Activated naive CD4-positive, alpha-beta T cell treated with anti-CD3 and anti-CD28 coated beads, Interleukin-2, amount 50 U/mL, for 16 hours (primary cell): Measurements from ENCODE around the gene KCNJ3.

Experiments used
- DNase-seq: peaks from one replicate; pipeline ENCODE4 v3.0.0-alpha.2; 2020

The KCNJ3 gene

GRCh38 chr2:154707994-154708575 is 9.6 kb downstream of the KCNJ3 start:
- DNase-seq, result no peak

- DNase-seq, result no peak
These were observed 10.7 kb downstream of the KCNJ3 start for GRCh38 chr2:154709215-154709614.

DNA sequence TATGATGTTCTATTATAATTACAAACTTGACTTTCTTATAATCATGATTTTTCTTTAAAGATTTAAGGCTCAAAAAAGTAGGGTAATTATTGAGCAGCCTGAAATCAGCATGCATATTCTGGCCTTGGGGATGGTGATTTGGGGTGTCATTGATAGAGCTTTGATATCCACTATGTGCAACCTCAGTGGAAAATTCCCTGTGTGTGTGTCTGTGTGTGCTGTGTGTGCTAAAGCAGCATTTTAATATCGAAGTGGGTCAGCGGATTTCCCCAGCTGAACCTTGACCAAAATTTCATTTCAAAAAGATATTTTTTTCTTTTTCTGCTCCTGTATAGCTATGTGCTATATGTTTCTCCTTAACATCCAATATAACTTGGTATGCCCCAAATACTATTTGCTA is 11.6 kb downstream of the KCNJ3 start:
- no peak for DNase-seq

GRCh38 chr2:154710685-154711084 is 12.2 kb downstream of the KCNJ3 start:
- no peak for DNase-seq

DNA sequence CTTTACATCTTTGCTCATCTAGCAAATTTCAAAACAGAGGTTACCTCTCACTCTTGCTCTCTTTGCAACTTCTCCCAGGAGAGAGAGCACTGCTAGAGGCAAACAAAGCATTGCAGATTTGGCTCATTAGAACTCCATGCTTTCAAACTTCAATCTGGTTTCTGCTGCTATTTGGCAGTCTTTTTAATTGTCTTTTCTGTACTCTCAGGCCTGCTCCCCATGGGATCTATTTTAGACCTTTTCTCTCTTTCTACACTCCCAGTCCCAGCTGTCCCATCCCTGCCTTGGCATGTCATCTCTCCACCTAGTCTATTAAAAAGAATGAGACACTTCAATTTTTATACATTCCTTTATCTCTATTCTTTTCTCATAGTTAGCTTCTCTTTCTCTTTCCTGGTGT is 15.2 kb downstream of the KCNJ3 start:
- no peak for DNase-seq

GRCh38 chr2:154720651-154721050 is 22.2 kb downstream of the KCNJ3 start:
- DNase-seq, result no peak

- DNase-seq, result no peak
These were observed 25.8 kb downstream of the KCNJ3 start for GRCh38 chr2:154724194-154724797.

DNA sequence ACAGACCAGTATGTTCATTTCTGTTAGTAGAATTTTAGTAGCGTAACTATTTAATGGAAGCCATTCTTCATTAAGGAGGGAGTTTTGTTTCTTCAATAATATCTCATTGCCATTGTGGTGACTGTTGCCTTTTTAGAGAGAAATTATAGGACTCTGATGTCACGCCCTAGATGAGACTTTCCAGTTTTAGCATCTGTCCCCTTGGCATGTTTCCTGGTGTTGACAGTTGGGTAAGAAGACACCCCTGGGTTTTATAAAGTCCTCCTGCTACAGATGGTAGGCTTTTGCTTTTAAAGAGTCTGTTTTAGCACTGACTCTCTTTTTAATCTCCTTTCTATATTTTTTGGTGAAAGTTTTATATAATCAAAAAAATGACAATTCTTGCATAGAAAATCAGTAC is 41.9 kb downstream of the KCNJ3 start:
- DNase-seq, result no peak

GRCh38 chr2:154758871-154759270 is 60.4 kb downstream of the KCNJ3 start:
- no peak for DNase-seq

DNA sequence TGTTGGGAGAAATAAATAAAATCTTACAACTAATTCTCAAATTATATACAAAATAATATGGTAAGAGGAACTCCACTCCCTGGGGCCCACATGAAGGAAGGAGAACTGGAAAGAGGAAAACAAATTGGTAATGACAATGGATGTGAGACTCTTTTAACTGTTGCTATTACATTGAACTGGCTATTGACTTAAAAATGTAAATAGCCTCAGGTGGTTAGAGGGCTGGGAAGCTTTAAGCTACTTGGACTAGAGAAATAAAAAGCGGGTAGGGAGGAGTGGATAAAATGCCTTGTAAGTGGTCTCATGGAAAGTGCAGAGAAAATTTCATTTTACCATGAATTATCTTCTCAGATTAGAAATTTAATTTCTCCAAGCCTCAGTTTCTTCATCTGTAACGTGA is 64.1 kb downstream of the KCNJ3 start:
- no peak for DNase-seq

- no peak for DNase-seq
These were observed 73.3 kb downstream of the KCNJ3 start for GRCh38 chr2:154771664-154772284.

DNA sequence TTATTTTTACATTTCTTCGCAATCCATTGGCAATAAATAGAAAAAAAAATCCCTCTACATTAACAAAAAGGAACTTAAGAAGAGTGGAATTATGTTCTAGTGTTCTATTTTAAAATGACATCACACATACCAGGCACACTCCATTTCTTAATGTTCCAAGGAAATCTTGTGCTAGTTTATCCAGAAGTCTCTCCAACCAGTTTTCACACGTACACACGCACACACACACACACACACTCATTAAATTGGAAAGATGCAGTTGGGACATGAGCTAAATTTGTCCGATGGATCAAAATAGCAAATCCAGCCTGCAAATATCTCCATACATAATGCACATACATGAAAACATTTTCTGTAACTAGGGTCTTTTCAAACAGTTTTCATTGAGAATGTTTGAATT is 78.3 kb downstream of the KCNJ3 start:
- no peak for DNase-seq

GRCh38 chr2:154794406-154794805 is 95.9 kb downstream of the KCNJ3 start:
- DNase-seq, result no peak

DNA sequence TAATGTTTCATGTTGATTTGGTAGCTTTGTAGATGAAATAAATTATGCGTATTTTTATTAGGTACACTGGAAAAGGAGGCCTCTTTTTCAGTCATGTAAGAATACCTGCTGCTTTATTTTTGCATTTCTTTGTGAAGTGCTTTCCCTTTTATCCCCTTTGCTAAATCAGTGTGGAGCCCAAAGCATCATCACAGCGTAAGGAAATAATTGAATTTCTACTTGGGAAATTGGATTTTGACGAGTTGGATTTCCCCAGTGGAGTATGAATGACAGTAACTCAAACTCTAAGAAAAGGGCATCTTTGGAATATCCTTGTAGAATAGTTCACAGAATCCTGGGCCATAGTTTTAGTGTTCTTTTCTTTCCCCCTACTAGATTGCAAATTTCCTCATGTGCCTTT is 97.2 kb downstream of the KCNJ3 start:
- no peak for DNase-seq

DNA sequence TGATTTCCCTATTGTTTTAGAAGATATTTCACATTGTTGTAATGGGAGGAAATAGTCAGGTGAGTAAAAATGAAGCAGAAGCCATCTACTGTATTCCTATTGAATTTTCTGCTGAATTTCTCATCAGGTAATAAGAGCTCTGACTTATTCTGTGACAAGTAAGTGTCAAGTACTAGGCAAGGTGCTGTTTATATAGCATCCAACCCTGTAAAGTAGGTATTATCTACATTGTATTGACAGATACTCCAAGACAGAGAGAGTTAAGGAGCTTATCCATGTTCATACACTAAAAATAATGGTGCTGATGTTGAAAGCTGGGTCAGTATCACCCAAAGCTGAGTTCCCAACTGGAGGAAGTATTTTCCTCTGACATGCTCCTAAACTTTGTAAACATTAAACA is 106.0 kb downstream of the KCNJ3 start:
- no peak for DNase-seq

- no peak for DNase-seq
These were observed 115.1 kb downstream of the KCNJ3 start for GRCh38 chr2:154813636-154814035.

GRCh38 chr2:154814856-154815255 is 116.4 kb downstream of the KCNJ3 start:
- no peak for DNase-seq

- DNase-seq, result no peak
These were observed 126.9 kb downstream of the KCNJ3 start for GRCh38 chr2:154825358-154825757.

DNA sequence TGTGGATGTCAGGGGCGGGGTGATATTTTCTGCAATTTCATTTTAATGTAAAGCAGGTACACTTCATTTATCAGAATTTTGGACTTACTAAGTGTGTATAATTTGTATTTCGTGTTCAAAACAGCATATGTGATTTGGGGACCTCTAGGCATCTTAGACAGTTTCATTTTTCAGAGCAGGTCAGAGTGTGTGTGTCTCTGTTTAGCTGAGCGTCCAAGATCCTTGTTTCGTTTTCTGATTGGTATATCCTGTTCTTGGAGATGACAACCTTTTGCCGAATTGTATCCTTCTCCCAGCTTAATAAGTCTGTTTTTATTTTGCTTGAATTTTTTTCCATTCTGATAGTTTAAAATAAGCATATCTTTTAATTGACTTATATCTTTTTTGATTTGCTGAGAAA is 128.3 kb downstream of the KCNJ3 start:
- no peak for DNase-seq

- DNase-seq, result no peak
These were observed 128.8 kb downstream of the KCNJ3 start for GRCh38 chr2:154827286-154827685.

- no peak for DNase-seq
These were observed 134.2 kb downstream of the KCNJ3 start for GRCh38 chr2:154832711-154833110.

DNA sequence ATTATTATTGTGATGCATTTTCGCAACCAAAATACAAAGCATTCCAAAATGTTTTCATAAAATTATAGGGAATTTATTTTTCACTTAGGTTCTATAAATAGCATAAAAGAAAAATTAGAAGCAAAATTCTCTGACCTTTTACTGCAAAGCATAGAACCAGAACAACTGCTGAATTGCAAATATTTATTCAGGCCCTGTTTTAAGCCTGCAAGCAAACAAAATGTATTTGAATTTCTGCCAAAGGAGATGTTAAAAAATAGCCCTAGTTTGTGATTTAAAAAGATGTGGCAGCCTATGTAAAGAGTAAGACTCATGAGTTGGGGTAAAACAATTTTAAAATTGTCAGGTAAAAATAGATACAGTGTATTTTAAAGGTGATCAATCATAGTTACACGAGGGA is 138.1 kb downstream of the KCNJ3 start:
- DNase-seq, result no peak

DNA sequence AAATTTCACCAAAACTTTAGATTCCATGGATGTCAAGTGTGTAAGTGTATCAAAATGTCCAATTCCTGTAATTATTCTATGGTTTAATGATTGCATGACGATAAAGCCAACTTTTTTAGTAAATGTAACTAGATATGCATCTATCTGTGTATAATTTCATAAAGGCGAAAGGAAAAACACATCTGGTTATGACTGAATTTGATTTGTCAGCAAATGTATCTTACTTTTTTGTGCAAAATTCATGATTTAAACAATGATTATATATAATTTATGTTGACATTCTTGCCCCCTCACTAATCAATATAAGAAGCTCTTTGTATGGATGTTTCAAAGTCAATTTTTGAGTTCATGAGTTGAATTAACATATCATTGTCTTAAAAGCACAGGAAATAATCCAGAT is 138.5 kb downstream of the KCNJ3 start:
- DNase-seq, result no peak

DNA sequence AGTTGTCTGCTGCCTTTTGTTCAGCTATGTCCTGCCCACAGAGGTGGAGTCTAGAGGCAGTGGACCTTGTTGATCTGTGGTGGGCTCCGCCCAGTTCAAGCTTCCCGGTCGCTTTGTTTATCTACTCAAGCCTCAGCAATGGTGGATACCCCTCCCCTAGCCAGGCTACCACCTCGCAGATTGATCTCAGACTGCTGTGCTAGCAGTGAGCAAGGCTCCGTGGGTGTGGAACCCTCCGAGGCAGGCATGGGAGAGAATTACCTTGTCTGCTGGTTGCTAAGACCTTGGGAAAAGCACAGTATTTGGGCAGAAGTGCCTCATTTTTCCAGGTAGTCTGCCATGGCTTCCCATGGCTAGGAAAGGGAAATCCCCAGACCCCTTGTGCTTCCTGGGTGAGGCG is 146.0 kb downstream of the KCNJ3 start:
- no peak for DNase-seq

GRCh38 chr2:154846842-154847241 is 148.3 kb downstream of the KCNJ3 start:
- no peak for DNase-seq
